HepG2 (cell line): ENCODE data around the gene RHBDF2. TPM values are rescaled to one million over a fixed set of nuclear protein-coding genes. Genes with fewer than 3 reads are reported as not detected.

ENCODE experiments used
- ATAC-seq: fragments of 200-7000 bp; cut with Tn5 transposase; 3 replicates; pipeline ENCODE4 v1.9.1; 2020; ENCODE audit warnings: mild to moderate bottlenecking, moderate library complexity
- BruUV-seq: library from RNA; stranded (reverse); fragments of 400-500 nt; replicated peaks from 2 replicates; lab custom pipeline; 2021; lab: Mats Ljungman, UMichigan
- CTCF ChIA-PET: fragments of 300-600 bp; formaldehyde crosslinking; extraction: SDS; loops from one replicate; lab custom pipeline; 2021; ENCODE audit warnings: low total read pairs, inconsistent platforms, low intra/inter-chr PET ratio; lab: Yijun Ruan, JAX
- POLR2A ChIA-PET: fragments of 350-600 bp; sonication (Branson Sonifier 250); formaldehyde crosslinking; loops from one replicate; lab custom pipeline; 2020; ENCODE audit warnings: antibody characterized with exemption, inconsistent platforms; lab: Yijun Ruan, JAX
- DNase-seq: peaks from one replicate; pipeline ENCODE4 v3.0.0-alpha.2; 2015; ENCODE audit warnings: low spot score
- FAIRE-seq: peaks from 3 replicates; lab custom pipeline; 2011; peaks lifted over from hg19 to GRCh38; lab: Jason Lieb, UNC
- H2AFZ ChIP-seq: one replicate; pipeline ENCODE4 v1.6.1; 2011; ENCODE audit warnings: low read length, inconsistent platforms
- H3K27ac ChIP-seq: fragments of 300-600 bp; 3 replicates; pipeline ENCODE4 v1.8.0; 2011; ENCODE audit warnings: mixed run types, mild to moderate bottlenecking, mixed read lengths, low read length, inconsistent platforms; ENCODE audit not compliant: insufficient read depth; ENCODE audit errors: extremely low read length
- H3K27me3 ChIP-seq, 2 experiments: fragments of 200-600 bp in 1 of 2; 2 replicates in 1 of 2; 3 replicates in 1 of 2; pipeline versions ENCODE4 v1.6.0 to v1.8.0; 2011; ENCODE audit warnings: low read length in 2 of 2, mild to moderate bottlenecking in 2 of 2, moderate library complexity in 2 of 2, inconsistent platforms in 1 of 2; ENCODE audit not compliant: insufficient read depth in 2 of 2, control insufficient read depth in 1 of 2
- H3K36me3 ChIP-seq, 2 experiments: fragments of 200-600 bp in 1 of 2; replicated peaks in 1 of 2; 2 replicates in 1 of 2; 3 replicates in 1 of 2; pipeline versions ENCODE4 v1.5.1 to v1.8.0; 2011; ENCODE audit warnings: low read length in 2 of 2, inconsistent platforms in 1 of 2; ENCODE audit not compliant: insufficient read depth in 2 of 2, control insufficient read depth in 1 of 2
- H3K4me1 ChIP-seq: 2 replicates; pipeline ENCODE4 v1.5.1; 2012; ENCODE audit warnings: low read length, inconsistent platforms; ENCODE audit not compliant: insufficient read depth
- H3K4me2 ChIP-seq: 2 replicates; pipeline ENCODE4 v1.6.0; 2011; ENCODE audit warnings: low read depth, low read length, inconsistent platforms
- H3K4me3 ChIP-seq, 3 experiments: fragments of 200-600 bp in 1 of 3; sonication (generic), shearing (Covaris generic) in 1 of 3; replicated peaks in 1 of 3; 2 replicates each; pipeline ENCODE4 v1.5.1; 2011 to 2016; ENCODE audit warnings: low read length in 3 of 3, inconsistent platforms in 2 of 3, low read depth in 2 of 3, mild to moderate bottlenecking in 2 of 3, control low read depth in 1 of 3, mixed read lengths in 1 of 3; ENCODE audit not compliant: insufficient read depth in 1 of 3
- H3K79me2 ChIP-seq: one replicate; pipeline ENCODE4 v1.6.1; 2011; ENCODE audit warnings: low read length, inconsistent platforms; ENCODE audit not compliant: insufficient read depth
- H3K9ac ChIP-seq: 2 replicates; pipeline ENCODE4 v1.6.0; 2011; ENCODE audit warnings: mild to moderate bottlenecking, low read depth, low read length, inconsistent platforms; ENCODE audit not compliant: insufficient read depth
- H3K9me3 ChIP-seq: 2 replicates; pipeline ENCODE4 v1.5.1; 2012; ENCODE audit warnings: mild to moderate bottlenecking, low read length
- H4K20me1 ChIP-seq: 2 replicates; pipeline ENCODE4 v1.6.0; 2011; ENCODE audit warnings: inconsistent platforms, mild to moderate bottlenecking, low read length, moderate library complexity; ENCODE audit not compliant: insufficient read depth
- BCL6 ChIP-seq: IDR thresholded peaks from 2 replicates; pipeline ENCODE4 v1.6.1; 2016; ENCODE audit warnings: missing genetic modification reagents, missing compliant biosample characterization
- ELF4 ChIP-seq: sonication (generic); formaldehyde crosslinking; IDR thresholded peaks from 2 replicates; pipeline ENCODE4 v1.5.0; 2020; ENCODE audit warnings: missing genetic modification reagents, mild to moderate bottlenecking, moderate library complexity, borderline replicate concordance
- FOXA1 ChIP-seq, 2 experiments: fragments of 450-650 bp in 1 of 2; sonication (generic) in 1 of 2; formaldehyde crosslinking in 1 of 2; IDR thresholded peaks; 2 replicates each; pipeline versions ENCODE4 v1.4.0 to v1.6.1; 2016 to 2020; ENCODE audit warnings: missing genetic modification reagents in 1 of 2
- FOXA3 ChIP-seq: IDR thresholded peaks from 2 replicates; pipeline ENCODE4 v1.6.1; 2016; ENCODE audit warnings: missing genetic modification reagents, missing compliant biosample characterization
- FUBP1 ChIP-seq: sonication (generic); formaldehyde crosslinking; IDR thresholded peaks from 2 replicates; pipeline ENCODE4 v1.5.1; 2020; ENCODE audit warnings: missing genetic modification reagents, mild to moderate bottlenecking, borderline replicate concordance
- KLF6 ChIP-seq: IDR thresholded peaks from 2 replicates; pipeline ENCODE4 v1.8.0; 2016; ENCODE audit warnings: missing biosample characterization, missing genetic modification reagents
- KLF9 ChIP-seq: IDR thresholded peaks from 2 replicates; pipeline ENCODE4 v1.6.1; 2016; ENCODE audit warnings: low read depth
- MATR3 ChIP-seq: sonication (generic); formaldehyde crosslinking; IDR thresholded peaks from 2 replicates; pipeline ENCODE4 v1.4.0; 2020; ENCODE audit warnings: missing genetic modification reagents
- MTA3 ChIP-seq: sonication (generic); formaldehyde crosslinking; IDR thresholded peaks from 2 replicates; pipeline ENCODE4 v1.4.0; 2020; ENCODE audit warnings: missing genetic modification reagents
- MTF1 ChIP-seq: sonication (generic); formaldehyde crosslinking; IDR thresholded peaks from 2 replicates; pipeline ENCODE4 v1.5.0; 2020; ENCODE audit warnings: missing genetic modification reagents
- PAXIP1 ChIP-seq: sonication (generic); formaldehyde crosslinking; conservative IDR thresholded peaks from 2 replicates; pipeline ENCODE4 v1.4.0; 2020; ENCODE audit warnings: mild to moderate bottlenecking, missing genetic modification reagents, moderate library complexity
- PHF21A ChIP-seq: sonication (generic); formaldehyde crosslinking; IDR thresholded peaks from 2 replicates; pipeline ENCODE4 v1.5.0; 2020; ENCODE audit warnings: mild to moderate bottlenecking, missing genetic modification reagents
- PRPF4 ChIP-seq: fragments of 200-400 bp; formaldehyde crosslinking; IDR thresholded peaks from 2 replicates; pipeline ENCODE4 v1.6.1; 2016; ENCODE audit warnings: low read length, low read depth; ENCODE audit not compliant: poor library complexity, severe bottlenecking
- RBFOX2 ChIP-seq: fragments of 200-400 bp; formaldehyde crosslinking; IDR thresholded peaks from 2 replicates; pipeline ENCODE4 v1.6.1; 2017; ENCODE audit warnings: low read depth, mild to moderate bottlenecking, low read length
- SATB2 ChIP-seq: sonication (generic); formaldehyde crosslinking; IDR thresholded peaks from 2 replicates; pipeline ENCODE4 v1.5.0; 2020; ENCODE audit warnings: missing genetic modification reagents
- ZBTB3 ChIP-seq: sonication (generic); formaldehyde crosslinking; IDR thresholded peaks from 2 replicates; pipeline ENCODE4 v1.4.0; 2020; ENCODE audit warnings: low read depth, mild to moderate bottlenecking, moderate library complexity, missing genetic modification reagents, borderline replicate concordance
- ZNF296 ChIP-seq: sonication (generic); formaldehyde crosslinking; conservative IDR thresholded peaks from 2 replicates; pipeline ENCODE4 v1.5.0; 2020; ENCODE audit warnings: mild to moderate bottlenecking, missing genetic modification reagents
- ZNF562 ChIP-seq: sonication (generic); formaldehyde crosslinking; IDR thresholded peaks from 2 replicates; pipeline ENCODE4 v1.8.0; 2022; ENCODE audit warnings: missing genetic modification reagents, borderline replicate concordance
- ZNF598 ChIP-seq: sonication (generic); formaldehyde crosslinking; IDR thresholded peaks from 2 replicates; pipeline ENCODE4 v1.5.1; 2020; ENCODE audit warnings: mild to moderate bottlenecking, missing genetic modification reagents, borderline replicate concordance
- WGBS: methylation state at CpG from one replicate; pipeline ENCODE4 v1.1.6; 2017; ENCODE audit warnings: low lambda C conversion rate; 5-methylcytosine and 5-hydroxymethylcytosine counted together
- in situ Hi-C: cut with HindIII; loops from 2 replicates; pipeline ENCODE4 v1.10.0; 2017; ENCODE audit warnings: low pct_unique_long_range_greater_than_20kb; ENCODE audit not compliant: extremely low pct_ligation_motif_present
- intact Hi-C: fragments of 100-400 bp; cut with micrococcal nuclease; formaldehyde crosslinking; loops from one replicate; pipeline ENCODE4 v1.10.0; 2022; ENCODE audit not compliant: unreplicated experiment
- polyA plus RNA-seq, 8 experiments: library from polyadenylated mRNA; depleted of rRNA in 3 of 8; stranded (reverse) in 7 of 8; unstranded in 1 of 8; fragments of >200 nt; fragmentation: Illumina TruSeq in 4 of 8; extraction: Trizol in 4 of 8; gene quantifications; 2 replicates each; pipeline versions ENCODE4 v1.2.1 to v1.2.3, GENCODE V29; 2011 to 2016; ENCODE audit warnings: low read depth in 4 of 8, missing spikeins in 1 of 8, mixed read lengths in 1 of 8; ENCODE audit not compliant: insufficient read depth in 1 of 8
- total RNA-seq, 5 experiments: library from RNA; depleted of rRNA; stranded (reverse); fragments of >200 nt; fragmentation: Illumina TruSeq; extraction: Trizol; gene quantifications; 2 replicates each; pipeline ENCODE4 v1.2.3, GENCODE V29; 2016; ENCODE audit warnings: low read depth in 1 of 5
- TF ChIP-seq, protein P1 (sequence below): sonication (generic); formaldehyde crosslinking; IDR thresholded peaks from 2 replicates; pipeline ENCODE4 v1.8.0; 2022; ENCODE audit warnings: missing genetic modification reagents, low read depth, mild to moderate bottlenecking, borderline replicate concordance

Gene RHBDF2
- total and polyA plus RNA-seq, 2 of the 13 experiments (the other 11 are each of a cell fraction or from before 2014, with no cell fraction given): 7.8 to 24.2 TPM

- ATAC-seq (peak; percentile 31), DNase-seq (peak; percentile 39), FAIRE-seq (no peak)
- peaks cover 91% of the 10 kb centered on the region for H3K4me1 ChIP-seq
- no peaks in the 10 kb centered on the region for H3K36me3 ChIP-seq
- 41% methylated on average over 21 of the region's 23 CpGs for WGBS
- in situ Hi-C loops (no loop called here), intact Hi-C loops (no loop called here)
- no peaks in the 10 kb centered on the region for H4K20me1 ChIP-seq
- peak overlapping the region; percentile 48 for H3K4me2 ChIP-seq
- ChIA-PET POLR2A (interaction anchor here (1.0 to 4.0 kb wide), 6 partner anchors 10 to 31 kb away, joined by 3 to 19 read pairs (median 8); partner anchors contain the start of gene PRCD), CTCF (no interaction called here)
- peak overlapping the region; percentile 60 for H3K27ac ChIP-seq
- H3K9ac ChIP-seq: peak overlapping the region; percentile 29
- H3K27me3 ChIP-seq: no peaks in the 10 kb centered on the region
- no TSS peak for BruUV-seq
- H3K4me3 ChIP-seq: peak overlapping the region in 1 of 3 experiments; percentile 35; a peak in 1 of 6 replicates
- no peaks in the 10 kb centered on the region for H3K9me3 ChIP-seq
- no peaks in the 10 kb centered on the region for H3K79me2 ChIP-seq
- no peak overlapping the region for H2AFZ ChIP-seq
- TF ChIP-seq SATB2 (CRISPR knock-in tag): no peak
- TF ChIP-seq PRPF4: no peak
- TF ChIP-seq, protein P1, sequence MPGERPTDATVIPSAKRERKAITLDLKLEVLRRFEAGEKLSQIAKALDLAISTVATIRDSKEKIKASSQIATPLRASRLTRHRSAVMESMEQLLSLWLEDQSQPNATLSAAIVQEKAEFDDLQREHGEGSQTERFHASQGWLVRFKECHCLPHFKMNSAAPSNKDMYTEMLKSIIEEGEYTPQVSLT (CRISPR knock-in tag): no peak
- TF ChIP-seq FOXA1 (IDR thresholded peaks at IDR 0.05): no peak
- TF ChIP-seq FOXA1 (CRISPR knock-in tag; IDR thresholded peaks at IDR 0.05): peak; percentile 73
- no peak for TF ChIP-seq FUBP1 (CRISPR knock-in tag)
- TF ChIP-seq ELF4: no peak
- TF ChIP-seq KLF6 (CRISPR knock-in tag): no peak
- TF ChIP-seq MTF1 (CRISPR knock-in tag): no peak
- no peak for TF ChIP-seq KLF9 (CRISPR knock-in tag)
- 0 out of 2 replicates have a peak, but pooled peaks have one; percentile 62 for TF ChIP-seq ZNF598 (CRISPR knock-in tag)
- no peak for TF ChIP-seq BCL6 (CRISPR knock-in tag)
- TF ChIP-seq ZNF562: no peak
- TF ChIP-seq PHF21A (CRISPR knock-in tag): 0 out of 2 replicates have a peak, but pooled peaks have one; percentile 47
- TF ChIP-seq PAXIP1 (CRISPR knock-in tag): no peak
- TF ChIP-seq FOXA3 (CRISPR knock-in tag): peak; percentile 70; the same call in 1 of the 2 replicates
- TF ChIP-seq ZBTB3: no peak
- no peak for TF ChIP-seq MTA3 (CRISPR knock-in tag)
- TF ChIP-seq ZNF296 (CRISPR knock-in tag): peak; percentile 23; the same call in 1 of the 2 replicates
- no peak for TF ChIP-seq RBFOX2
- no peak for TF ChIP-seq MATR3 (CRISPR knock-in tag)
Observed at GRCh38 chr17:76530095-76530723, 29.0 kb upstream of the RHBDF2 start.
